GM23248 (cell line): ENCODE results near the gene RITA1. TPM values are rescaled to one million over a fixed set of nuclear protein-coding genes. Genes with fewer than 3 reads are reported as not detected.

Experiments used
- DNase-seq: peaks from one replicate; pipeline ENCODE4 v3.0.0-alpha.2; 2015
- H2AFZ ChIP-seq: fragments of 200-600 bp; sonication (generic); 2 replicates; pipeline ENCODE4 v1.6.1; 2016; ENCODE audit warnings: antibody characterized with exemption
- H3F3A ChIP-seq: fragments of 200-600 bp; sonication (generic); 2 replicates; pipeline ENCODE4 v1.6.1; 2016; ENCODE audit warnings: mild to moderate bottlenecking, antibody characterized with exemption, mixed run types; ENCODE audit not compliant: insufficient read depth
- H3K27ac ChIP-seq: fragments of 200-600 bp; sonication (generic); 2 replicates; pipeline ENCODE4 v1.5.1; 2016; ENCODE audit warnings: mild to moderate bottlenecking
- H3K27me3 ChIP-seq: fragments of 200-600 bp; sonication (generic); replicated peaks from 2 replicates; pipeline ENCODE4 v1.6.1; 2016; ENCODE audit warnings: mild to moderate bottlenecking; ENCODE audit not compliant: insufficient read depth
- H3K36me3 ChIP-seq: fragments of 200-600 bp; sonication (generic); 2 replicates; pipeline ENCODE4 v1.6.1; 2016; ENCODE audit warnings: low read depth, mild to moderate bottlenecking
- H3K4me1 ChIP-seq: fragments of 200-600 bp; sonication (generic); 2 replicates; pipeline ENCODE4 v1.6.1; 2016; ENCODE audit warnings: mild to moderate bottlenecking; ENCODE audit not compliant: insufficient read depth
- H3K4me2 ChIP-seq: fragments of 200-600 bp; sonication (generic); one replicate; pipeline ENCODE4 v1.6.1; 2016; ENCODE audit warnings: mild to moderate bottlenecking; ENCODE audit not compliant: unreplicated experiment
- H3K4me3 ChIP-seq: fragments of 200-600 bp; sonication (generic); 2 replicates; pipeline ENCODE4 v1.5.1; 2016; ENCODE audit warnings: mild to moderate bottlenecking
- H3K79me2 ChIP-seq: fragments of 200-600 bp; sonication (generic); 2 replicates; pipeline ENCODE4 v1.6.1; 2016; ENCODE audit warnings: mild to moderate bottlenecking; ENCODE audit not compliant: insufficient read depth
- H3K9ac ChIP-seq: fragments of 200-600 bp; sonication (generic); 2 replicates; pipeline ENCODE4 v1.6.1; 2016; ENCODE audit warnings: mild to moderate bottlenecking
- H3K9me2 ChIP-seq: fragments of 200-600 bp; sonication (generic); 2 replicates; pipeline ENCODE4 v1.6.1; 2016; ENCODE audit warnings: mixed run types, mild to moderate bottlenecking, moderate library complexity; ENCODE audit not compliant: insufficient read depth
- H3K9me3 ChIP-seq: fragments of 200-600 bp; sonication (generic); one replicate; pipeline ENCODE4 v1.6.1; 2017; ENCODE audit warnings: low read depth
- H4K20me1 ChIP-seq: fragments of 200-600 bp; sonication (generic); 2 replicates; pipeline ENCODE4 v1.6.0; 2016; ENCODE audit not compliant: insufficient read depth
- EZH2 ChIP-seq: fragments of 200-600 bp; sonication (generic); IDR thresholded peaks from 2 replicates; pipeline ENCODE4 v1.6.1; 2018; ENCODE audit warnings: antibody characterized with exemption, mild to moderate bottlenecking; ENCODE audit not compliant: insufficient read depth, poor library complexity, severe bottlenecking
- EZH2phosphoT487 ChIP-seq: fragments of 200-600 bp; sonication (generic); IDR thresholded peaks from 2 replicates; pipeline ENCODE4 v1.6.1; 2018; ENCODE audit warnings: antibody characterized with exemption, moderate library complexity, mild to moderate bottlenecking, low read depth; ENCODE audit not compliant: insufficient read depth
- WGBS, 2 experiments: methylation state at CpG; one replicate each; pipeline ENCODE4 v1.1.6; 2015 to 2017; ENCODE audit warnings: low lambda C conversion rate in 2 of 2, low coverage in 1 of 2; ENCODE audit errors: missing lambda C conversion rate in 2 of 2; 5-methylcytosine and 5-hydroxymethylcytosine counted together
- in situ Hi-C: fragments of 300-500 bp; cut with MboI; formaldehyde crosslinking; loops from 2 replicates; pipeline ENCODE4 v1.15.0; 2020
- polyA plus RNA-seq: library from polyadenylated mRNA; unstranded; fragments of >200 nt; fragmentation: Nextera tagmentation; extraction: Ambion mirVana; gene quantifications from 2 replicates; pipeline ENCODE4 v1.2.1, GENCODE V29; 2016
- total RNA-seq: library from RNA; depleted of rRNA; stranded (reverse); fragments of >200 nt; shearing (Covaris generic); gene quantifications from 2 replicates; pipeline ENCODE4 v1.2.3, GENCODE V29; 2014

RITA1 gene
- total and polyA plus RNA-seq, 2 experiments from 2014 or later, result 15.6 to 19.2 TPM

- H3K79me2 ChIP-seq, result peaks cover 44% of the 10 kb centered on the region
- no peak for TF ChIP-seq EZH2phosphoT487
- TF ChIP-seq EZH2, result no peak
- no peak overlapping the region for H2AFZ ChIP-seq
- H3K9me2 ChIP-seq, result no peaks in the 10 kb centered on the region
- H4K20me1 ChIP-seq, result no peaks in the 10 kb centered on the region
- H3K4me1 ChIP-seq, result peaks cover 3% of the 10 kb centered on the region; the same call in 1 of the 2 replicates
- H3K4me2 ChIP-seq, result peak overlapping the region; percentile 90
- H3K9ac ChIP-seq, result peak overlapping the region; percentile 97
- H3K4me3 ChIP-seq, result peak overlapping the region; percentile 81; the same call in 1 of the 2 replicates
- H3K36me3 ChIP-seq, result no peaks in the 10 kb centered on the region
- H3F3A ChIP-seq, result 0 out of 2 replicates have a peak, but pooled peaks cover under 1% of the 10 kb centered on the region
- 69 to 70% methylated on average over 14 to 16 of the region's 16 CpGs for WGBS, 2 experiments
- in situ Hi-C loops, result no loop called here
- no peak overlapping the region for H3K27ac ChIP-seq
- no peaks in the 10 kb centered on the region for H3K27me3 ChIP-seq
- no peaks in the 10 kb centered on the region for H3K9me3 ChIP-seq
- no peak for DNase-seq
Observed at GRCh38 chr12:113186666-113187325, 1.3 kb downstream of the RITA1 start.

- no peak for DNase-seq
- H3F3A ChIP-seq, result peaks cover 22% of the 10 kb centered on the region
- H3K9me3 ChIP-seq, result no peaks in the 10 kb centered on the region
- H3K36me3 ChIP-seq, result 0 out of 2 replicates have a peak, but pooled peaks cover 6% of the 10 kb centered on the region
- no peaks in the 10 kb centered on the region for H3K9me2 ChIP-seq
- peaks cover 18% of the 10 kb centered on the region for H3K79me2 ChIP-seq
- H3K9ac ChIP-seq, result no peak overlapping the region
- H3K4me2 ChIP-seq, result no peak overlapping the region
- WGBS, 2 experiments, result 96 to 100% methylated on average over 2 of the region's 2 CpGs
- H2AFZ ChIP-seq, result no peak overlapping the region
- H3K4me3 ChIP-seq, result no peak overlapping the region
- H3K27me3 ChIP-seq, result no peaks in the 10 kb centered on the region
- H4K20me1 ChIP-seq, result no peaks in the 10 kb centered on the region
- in situ Hi-C loops, result no loop called here
- H3K27ac ChIP-seq, result no peak overlapping the region
- TF ChIP-seq EZH2phosphoT487 (no peak), EZH2 (no peak)
- H3K4me1 ChIP-seq, result peaks cover 15% of the 10 kb centered on the region
Observed at GRCh38 chr12:113189361-113189760, 3.8 kb downstream of the RITA1 start.

- Histone ChIP-seq H3K36me3 (0 out of 2 replicates have a peak, but pooled peaks cover 6% of the 10 kb centered on the region), H3K27ac (no peak overlapping the region), H3K79me2 (peaks cover 17% of the 10 kb centered on the region), H3K4me3 (no peak overlapping the region), H3F3A (peaks cover 30% of the 10 kb centered on the region), H3K9me2 (no peaks in the 10 kb centered on the region), H3K9me3 (no peaks in the 10 kb centered on the region), H4K20me1 (no peaks in the 10 kb centered on the region), H3K9ac (no peak overlapping the region), H2AFZ (no peak overlapping the region), H3K27me3 (no peaks in the 10 kb centered on the region), H3K4me2 (no peak overlapping the region), H3K4me1 (peaks cover 25% of the 10 kb centered on the region)
- in situ Hi-C loops, result loop anchor here (10.0 kb wide), 2 partner anchors 234 to 724 kb away; partner anchors contain the start of gene SDSL
- WGBS, 2 experiments, result 91 to 95% methylated on average over 4 of the region's 4 CpGs
- TF ChIP-seq EZH2phosphoT487 (no peak), EZH2 (no peak)
- peak; percentile 28 for DNase-seq
Observed at GRCh38 chr12:113190761-113191160, 5.2 kb downstream of the RITA1 start.

GRCh38 chr12:113191227-113191626 is 5.7 kb downstream of the RITA1 start:
- in situ Hi-C loops, result loop anchor here (10.0 kb wide), 2 partner anchors 234 to 724 kb away; partner anchors contain the start of gene SDSL
- Histone ChIP-seq H3K9me2 (no peaks in the 10 kb centered on the region), H3K36me3 (0 out of 2 replicates have a peak, but pooled peaks cover 6% of the 10 kb centered on the region), H3K4me1 (peaks cover 24% of the 10 kb centered on the region), H3K27ac (no peak overlapping the region), H3K4me2 (no peak overlapping the region), H2AFZ (no peak overlapping the region), H3K9ac (no peak overlapping the region), H4K20me1 (no peaks in the 10 kb centered on the region), H3K79me2 (peaks cover 12% of the 10 kb centered on the region), H3K4me3 (no peak overlapping the region), H3F3A (peaks cover 30% of the 10 kb centered on the region), H3K27me3 (no peaks in the 10 kb centered on the region), H3K9me3 (no peaks in the 10 kb centered on the region)
- TF ChIP-seq EZH2phosphoT487 (no peak), EZH2 (no peak)
- 81 to 93% methylated on average over 8 to 19 of the region's 19 CpGs for WGBS, 2 experiments
- no peak for DNase-seq
